Adrenal gland (tissue), 12 donors: ENCODE data around the gene ARHGAP36. TPM values are rescaled to one million over a fixed set of nuclear protein-coding genes. Genes with fewer than 3 reads are reported as not detected.

Experiments
- DNase-seq, 7 donors: peaks; one replicate each; pipeline ENCODE4 v3.0.0-alpha.2; 2019 to 2020
- H3K27ac ChIP-seq, 5 donors: fragments of 200-600 bp; sonication (generic) in 4 of 5; 1 replicate in 3 of 5; 2 replicates in 2 of 5; pipeline versions ENCODE4 v1.5.1 to v1.8.0; 2016 to 2020; ENCODE audit warnings: mild to moderate bottlenecking in 1 of 5
- H3K27me3 ChIP-seq: fragments of 200-600 bp; 2 replicates; pipeline ENCODE4 v1.8.0; 2021
- H3K36me3 ChIP-seq, 2 donors: fragments of 200-600 bp; replicated peaks in 1 of 2; 1 replicate in 1 of 2; 2 replicates in 1 of 2; pipeline versions ENCODE4 v1.5.1 to v1.8.0; 2018 to 2022
- H3K4me1 ChIP-seq, 2 donors: fragments of 200-600 bp; replicated peaks in 1 of 2; 1 replicate in 1 of 2; 2 replicates in 1 of 2; pipeline versions ENCODE4 v1.5.1 to v1.8.0; 2018 to 2021
- H3K4me3 ChIP-seq, 4 donors: fragments of 200-600 bp; sonication (generic) in 3 of 4; one replicate each; pipeline ENCODE4 v1.5.1; 2016 to 2018
- H3K9me3 ChIP-seq, 3 donors: fragments of 200-600 bp; sonication (generic) in 1 of 3; replicated peaks in 1 of 3; 1 replicate in 2 of 3; 2 replicates in 1 of 3; pipeline versions ENCODE4 v1.5.1 to v1.8.0; 2016 to 2021
- CTCF ChIP-seq, 6 experiments: fragments of 450-650 bp in 4 of 6; fragments of 200-600 bp in 2 of 6; sonication (generic) in 1 of 6; IDR thresholded peaks; 1 replicate in 5 of 6; 2 replicates in 1 of 6; pipeline versions ENCODE4 v1.5.1 to v1.8.0; 2016 to 2021; ENCODE audit warnings: antibody characterized with exemption in 6 of 6, mild to moderate bottlenecking in 2 of 6, moderate library complexity in 1 of 6
- POLR2A ChIP-seq, 2 donors: fragments of 450-650 bp; IDR thresholded peaks; one replicate each; pipeline ENCODE4 v1.6.1; 2017; ENCODE audit warnings: antibody characterized with exemption in 2 of 2, mild to moderate bottlenecking in 2 of 2, moderate library complexity in 1 of 2
- WGBS, 4 donors: extraction: QIAGEN DNeasy Blood & Tissue Kit in 2 of 4; methylation state at CpG; one replicate each; pipeline versions ENCODE4 v1.1.5 to v1.1.7; 2013 to 2017; 5-methylcytosine and 5-hydroxymethylcytosine counted together
- intact Hi-C, 2 donors: fragments of 100-400 bp; cut with DNase I; formaldehyde crosslinking; loops; one replicate each; pipeline versions ENCODE4 v1.14.1 to v1.15.0; 2022 to 2023
- polyA plus RNA-seq, 3 donors: library from polyadenylated mRNA; stranded (reverse); fragments of 200-250 nt in 2 of 3; fragments of 350-450 nt in 1 of 3; fragmentation: Illumina TruSeq in 1 of 3; extraction: RNeasy Lipid Tissue Mini Kit (QIAGEN cat#74804) in 1 of 3; gene quantifications; one replicate each; pipeline ENCODE4 v1.2.3, GENCODE V29; 2013 to 2014
- total RNA-seq, 9 donors: library from RNA; depleted of rRNA in 4 of 9; stranded (reverse); fragments of >200 nt in 4 of 9; fragments of 120-200 nt in 1 of 9; fragmentation: NEBNext Ultra II Directional in 1 of 9; extraction: Animal tissue kit (Norgen Biotek cat#: 25700) in 1 of 9; gene quantifications; one replicate each; pipeline versions ENCODE4 v1.1.0 to v1.2.4, GENCODE V29; 2013 to 2023
- donor health status: healthy with polysubstance abuse.
- donor health status: Bipolar disorder and iron deficiency.
- donor health status: DM: yes; HTN: yes; CAD: no.
- donor health status: DM: no; HTN: no; CAD: no.
- donor health status: DM: no; HTN: no; CAD: no.
- donor health status: DM: yes; HTN: yes; CAD: no.

Gene ARHGAP36
- total and polyA plus RNA-seq, 12 donors, result 0.12 to 317 (median 13.6) TPM; not detected in 1

DNA sequence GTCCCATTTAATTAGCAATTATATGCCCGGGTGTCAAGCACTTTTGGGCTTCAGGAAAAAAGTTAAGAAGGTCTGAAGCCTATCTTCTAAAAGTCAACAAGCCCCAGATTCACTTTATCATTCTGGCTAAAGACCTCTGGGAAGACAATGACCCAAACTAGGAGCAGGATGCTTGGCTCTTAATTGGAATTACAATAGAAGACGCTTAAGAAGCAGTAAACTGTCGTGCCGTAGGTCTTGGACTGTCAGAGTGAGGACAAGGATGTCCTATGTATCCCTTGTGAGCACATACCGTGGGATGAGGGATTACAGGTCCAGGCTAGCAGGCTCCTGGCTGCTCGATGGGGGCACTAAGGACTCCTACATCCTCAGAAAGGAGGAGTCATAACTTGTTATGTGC is 3.2 kb upstream of the ARHGAP36 start:
- no peak overlapping the region for H3K27ac ChIP-seq
- H3K27me3 ChIP-seq, result peaks cover 15% of the 10 kb centered on the region
- H3K4me1 ChIP-seq, result no peaks in the 10 kb centered on the region
- 40 to 64% (median 46%) methylated on average over 4 to 6 of the region's 6 CpGs for WGBS, 4 donors
- TF ChIP-seq POLR2A (IDR thresholded peaks at IDR 0.05) (no peak), CTCF (IDR thresholded peaks at IDR 0.05) (no peak)
- H3K4me3 ChIP-seq, result no peak overlapping the region
- H3K36me3 ChIP-seq, result no peaks in the 10 kb centered on the region
- DNase-seq, result no peak
- no peaks in the 10 kb centered on the region for H3K9me3 ChIP-seq
- intact Hi-C loops, result no loop called here

- H3K36me3 ChIP-seq, result no peaks in the 10 kb centered on the region
- 52 to 70% (median 59%) methylated on average over 8 to 9 of the region's 9 CpGs; no CpG with 5 or more reads in 1 of the 4 donors for whole genome bisulfite sequencing, 4 donors
- intact Hi-C loops, result no loop called here
- TF ChIP-seq POLR2A (IDR thresholded peaks at IDR 0.05), result no peak
- TF ChIP-seq CTCF (IDR thresholded peaks at IDR 0.05), result no peak
- H3K4me3 ChIP-seq, result no peak overlapping the region
- no peak for DNase-seq
- H3K27ac ChIP-seq, result no peak overlapping the region
- H3K27me3 ChIP-seq, result peaks cover 24% of the 10 kb centered on the region
- H3K9me3 ChIP-seq, result no peaks in the 10 kb centered on the region
- no peaks in the 10 kb centered on the region for H3K4me1 ChIP-seq
Measured at GRCh38 chrX:131057706-131058105, 440 bp upstream of the ARHGAP36 start.

DNA sequence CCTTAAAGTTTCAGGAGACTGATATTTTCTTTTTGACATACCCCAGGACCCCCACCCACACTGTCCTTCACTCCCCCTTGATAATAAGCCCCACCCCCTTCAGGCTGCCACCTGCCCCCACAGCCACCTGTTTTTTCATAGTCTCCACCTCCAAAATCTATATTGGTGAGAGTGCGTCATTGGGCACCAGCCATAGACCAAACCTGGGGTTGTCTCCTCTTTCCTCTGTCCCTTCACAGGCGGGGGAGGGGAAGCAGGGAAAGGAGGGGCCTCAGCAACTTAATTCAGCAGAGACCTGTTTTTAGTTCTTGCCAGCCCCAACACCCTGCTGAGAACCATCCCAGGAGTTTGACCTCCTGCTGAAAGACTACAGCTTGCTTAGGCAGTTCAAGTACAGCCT is 1.1 kb downstream of the ARHGAP36 start:
- H3K4me1 ChIP-seq, result no peaks in the 10 kb centered on the region
- H3K36me3 ChIP-seq, result no peaks in the 10 kb centered on the region
- DNase-seq, result no peak
- intact Hi-C loops, result no loop called here
- H3K4me3 ChIP-seq, result no peak overlapping the region
- WGBS, 4 donors, result 59 to 67% (median 63%) methylated on average over 2 of the region's 2 CpGs
- H3K9me3 ChIP-seq, result no peaks in the 10 kb centered on the region
- no peak overlapping the region for H3K27ac ChIP-seq
- no peak for TF ChIP-seq POLR2A (IDR thresholded peaks at IDR 0.05)
- TF ChIP-seq CTCF (IDR thresholded peaks at IDR 0.05), result no peak
- H3K27me3 ChIP-seq, result peaks cover 28% of the 10 kb centered on the region

- Histone ChIP-seq H3K27ac (no peak overlapping the region), H3K36me3 (no peaks in the 10 kb centered on the region), H3K9me3 (no peaks in the 10 kb centered on the region), H3K27me3 (peaks cover 28% of the 10 kb centered on the region), H3K4me3 (no peak overlapping the region), H3K4me1 (no peaks in the 10 kb centered on the region)
- intact Hi-C loops, result no loop called here
- DNase-seq, result no peak
- TF ChIP-seq POLR2A (IDR thresholded peaks at IDR 0.05), result no peak
- TF ChIP-seq CTCF (IDR thresholded peaks at IDR 0.05), result no peak
- 79 to 94% (median 93%) methylated on average over 3 of the region's 3 CpGs for WGBS, 4 donors
Measured at GRCh38 chrX:131060147-131060546, 2.0 kb downstream of the ARHGAP36 start.
